A673 (cell line): ENCODE data around the gene CENPU. TPM values are rescaled to one million over a fixed set of nuclear protein-coding genes. Genes with fewer than 3 reads are reported as not detected.

Experiments
- BruUV-seq: library from RNA; stranded (reverse); fragments of 400-500 nt; replicated peaks from 2 replicates; lab custom pipeline; 2021; lab: Mats Ljungman, UMichigan
- CTCF ChIA-PET: fragments of 300-600 bp; sonication (Branson Sonifier 250); formaldehyde crosslinking; loops from one replicate; lab custom pipeline; 2022; ENCODE audit warnings: antibody characterized with exemption; lab: Charles Lee
- POLR2A ChIA-PET: fragments of 300-600 bp; sonication (Branson Sonifier 250); formaldehyde crosslinking; loops from one replicate; lab custom pipeline; 2022; ENCODE audit warnings: antibody characterized with exemption; ENCODE audit not compliant: low non-redundant PET; lab: Charles Lee
- DNase-seq: peaks from one replicate; pipeline ENCODE4 v3.0.0-alpha.2; 2015; ENCODE audit warnings: low spot score
- H3K27ac ChIP-seq: fragments of 200-600 bp; sonication (generic); 2 replicates; pipeline ENCODE4 v1.5.1; 2016; ENCODE audit warnings: mixed run types, low read depth, mild to moderate bottlenecking, mixed read lengths, antibody characterized with exemption, low read length; ENCODE audit not compliant: poor library complexity, severe bottlenecking
- H3K27me3 ChIP-seq: fragments of 200-600 bp; sonication (generic); replicated peaks from 2 replicates; pipeline ENCODE4 v1.6.1; 2017; ENCODE audit warnings: mixed run types, low read depth, mild to moderate bottlenecking, mixed read lengths, antibody characterized with exemption, low read length; ENCODE audit not compliant: insufficient read depth, poor library complexity
- H3K36me3 ChIP-seq: fragments of 200-600 bp; sonication (generic); 2 replicates; pipeline ENCODE4 v1.6.1; 2016; ENCODE audit warnings: mixed run types, mild to moderate bottlenecking, mixed read lengths, antibody characterized with exemption, low read length; ENCODE audit not compliant: insufficient read depth, poor library complexity, severe bottlenecking
- H3K4me1 ChIP-seq: fragments of 200-600 bp; sonication (generic); 2 replicates; pipeline ENCODE4 v1.6.1; 2017; ENCODE audit warnings: mixed run types, mild to moderate bottlenecking, mixed read lengths, antibody characterized with exemption, low read length; ENCODE audit not compliant: insufficient read depth, poor library complexity, severe bottlenecking
- H3K4me3 ChIP-seq: fragments of 200-600 bp; sonication (generic); 2 replicates; pipeline ENCODE4 v1.5.1; 2016; ENCODE audit warnings: low read depth, mixed run types, mild to moderate bottlenecking, mixed read lengths, low read length; ENCODE audit not compliant: poor library complexity, severe bottlenecking
- H3K9me3 ChIP-seq: fragments of 200-600 bp; sonication (generic); 2 replicates; pipeline ENCODE4 v1.6.1; 2016; ENCODE audit warnings: mixed run types, low read depth, mild to moderate bottlenecking, mixed read lengths, antibody characterized with exemption, low read length; ENCODE audit not compliant: poor library complexity, severe bottlenecking
- EZH2 ChIP-seq: fragments of 200-600 bp; sonication (generic); IDR thresholded peaks from 2 replicates; pipeline ENCODE4 v1.6.1; 2017; ENCODE audit warnings: borderline replicate concordance, low read depth, mild to moderate bottlenecking, mixed read lengths, antibody characterized with exemption, low read length; ENCODE audit not compliant: poor library complexity, severe bottlenecking
- intact Hi-C: fragments of 100-400 bp; cut with micrococcal nuclease; formaldehyde crosslinking; loops from one replicate; pipeline ENCODE4 v1.10.0; 2022; ENCODE audit not compliant: unreplicated experiment
- total RNA-seq: library from RNA; stranded (reverse); gene quantifications from 2 replicates; pipeline ENCODE4 v1.2.3, GENCODE V29; 2021
- TF ChIP-seq, protein P1 (sequence below): fragments of 300-800, 200-600 bp; sonication (generic); conservative IDR thresholded peaks from 2 replicates; pipeline ENCODE4 v1.5.1; 2017; ENCODE audit warnings: low read depth, mild to moderate bottlenecking, antibody characterized with exemption, low read length, moderate library complexity, mixed read lengths

The CENPU gene
- total RNA-seq, 1 experiment from 2014 or later: 87.3 TPM

DNA sequence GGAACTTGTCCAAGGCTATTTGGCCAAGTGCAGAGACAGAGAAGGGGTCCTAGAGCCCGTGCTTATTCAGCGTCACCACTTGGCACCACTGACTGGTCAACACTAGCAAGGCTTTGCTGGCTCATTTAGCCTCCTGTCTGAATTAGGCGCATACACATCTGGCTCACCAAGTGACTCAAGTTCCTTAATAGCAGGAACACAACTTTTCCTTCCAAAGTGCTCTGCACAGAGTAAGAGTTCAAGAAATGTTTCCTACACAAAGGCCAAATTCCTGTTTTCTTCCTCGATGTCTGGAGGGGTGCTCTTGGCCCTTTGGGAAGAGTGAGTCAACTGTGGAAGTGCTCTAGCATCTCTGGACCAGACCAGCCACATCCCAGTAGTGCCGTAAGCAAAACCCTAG lies 26.8 kb upstream of the CENPU start:
- no peak for DNase-seq
- Histone ChIP-seq H3K27me3 (no peaks in the 10 kb centered on the region), H3K36me3 (no peaks in the 10 kb centered on the region), H3K27ac (no peak overlapping the region), H3K9me3 (no peaks in the 10 kb centered on the region), H3K4me3 (no peak overlapping the region), H3K4me1 (no peaks in the 10 kb centered on the region)
- TF ChIP-seq, protein P1, sequence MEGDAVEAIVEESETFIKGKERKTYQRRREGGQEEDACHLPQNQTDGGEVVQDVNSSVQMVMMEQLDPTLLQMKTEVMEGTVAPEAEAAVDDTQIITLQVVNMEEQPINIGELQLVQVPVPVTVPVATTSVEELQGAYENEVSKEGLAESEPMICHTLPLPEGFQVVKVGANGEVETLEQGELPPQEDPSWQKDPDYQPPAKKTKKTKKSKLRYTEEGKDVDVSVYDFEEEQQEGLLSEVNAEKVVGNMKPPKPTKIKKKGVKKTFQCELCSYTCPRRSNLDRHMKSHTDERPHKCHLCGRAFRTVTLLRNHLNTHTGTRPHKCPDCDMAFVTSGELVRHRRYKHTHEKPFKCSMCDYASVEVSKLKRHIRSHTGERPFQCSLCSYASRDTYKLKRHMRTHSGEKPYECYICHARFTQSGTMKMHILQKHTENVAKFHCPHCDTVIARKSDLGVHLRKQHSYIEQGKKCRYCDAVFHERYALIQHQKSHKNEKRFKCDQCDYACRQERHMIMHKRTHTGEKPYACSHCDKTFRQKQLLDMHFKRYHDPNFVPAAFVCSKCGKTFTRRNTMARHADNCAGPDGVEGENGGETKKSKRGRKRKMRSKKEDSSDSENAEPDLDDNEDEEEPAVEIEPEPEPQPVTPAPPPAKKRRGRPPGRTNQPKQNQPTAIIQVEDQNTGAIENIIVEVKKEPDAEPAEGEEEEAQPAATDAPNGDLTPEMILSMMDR: no peak
- TF ChIP-seq EZH2: no peak
- POLR2A ChIA-PET: no interaction called here
- CTCF ChIA-PET: interaction anchor here (0.6 kb wide), 1 partner anchor 13 kb away, joined by 3 read pairs; no protein-coding TSS in a partner anchor
- no TSS peak for BruUV-seq
- intact Hi-C loops: no loop called here

DNA sequence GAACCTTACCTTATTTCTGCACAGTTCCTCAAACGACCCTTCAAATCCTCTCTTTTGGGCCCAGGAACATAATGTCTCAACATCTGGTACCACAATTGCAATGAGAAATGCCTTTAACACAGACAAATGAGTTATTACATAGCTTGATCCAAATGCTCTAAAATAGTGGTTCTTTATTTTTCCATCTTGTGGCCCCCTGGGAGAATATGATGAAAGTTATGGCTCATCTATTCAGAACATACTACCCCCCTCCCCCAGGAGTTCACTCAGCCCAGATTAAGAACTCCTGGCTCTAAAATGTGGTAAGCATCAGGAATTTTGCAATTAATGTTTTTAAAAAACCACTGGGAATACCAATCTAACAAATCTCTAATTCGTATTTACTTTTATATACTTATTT lies 23.9 kb upstream of the CENPU start:
- intact Hi-C loops: no loop called here
- Histone ChIP-seq H3K4me3 (no peak overlapping the region), H3K36me3 (no peaks in the 10 kb centered on the region), H3K4me1 (no peaks in the 10 kb centered on the region), H3K9me3 (no peaks in the 10 kb centered on the region), H3K27me3 (no peaks in the 10 kb centered on the region), H3K27ac (no peak overlapping the region)
- no peak for DNase-seq
- POLR2A ChIA-PET: no interaction called here
- TF ChIP-seq EZH2: no peak
- TF ChIP-seq, protein P1: no peak
- BruUV-seq: no TSS peak
- CTCF ChIA-PET: no interaction called here

DNA sequence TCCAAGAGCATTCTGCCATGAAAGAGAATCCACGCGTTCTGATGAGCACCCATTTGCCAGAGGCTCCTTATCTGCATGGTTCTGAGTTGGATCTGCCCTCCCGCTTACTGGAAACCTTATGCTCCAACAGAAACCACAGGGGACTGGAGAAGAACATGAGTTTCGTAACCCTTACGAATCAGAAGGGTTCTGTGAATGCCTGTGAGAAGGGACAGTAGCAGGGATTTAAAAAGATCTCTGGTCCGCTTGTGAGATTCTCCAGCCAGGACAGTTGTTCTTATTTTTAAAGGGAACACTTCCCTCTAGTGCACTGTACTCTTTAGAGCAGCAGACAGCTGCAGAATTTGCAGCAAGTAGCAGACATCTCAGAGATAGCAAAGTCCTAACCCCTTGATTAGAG lies 22.5 kb upstream of the CENPU start:
- H3K27me3 ChIP-seq: no peaks in the 10 kb centered on the region
- H3K4me3 ChIP-seq: no peak overlapping the region
- H3K27ac ChIP-seq: no peak overlapping the region
- intact Hi-C loops: no loop called here
- TF ChIP-seq, protein P1: no peak
- no peak for TF ChIP-seq EZH2
- CTCF ChIA-PET: no interaction called here
- H3K4me1 ChIP-seq: no peaks in the 10 kb centered on the region
- H3K9me3 ChIP-seq: no peaks in the 10 kb centered on the region
- POLR2A ChIA-PET: no interaction called here
- no peak for DNase-seq
- BruUV-seq: no TSS peak
- H3K36me3 ChIP-seq: no peaks in the 10 kb centered on the region
